GM12878 (cell line): Measurements from ENCODE around the gene LCN1. TPM values are rescaled to one million over a fixed set of nuclear protein-coding genes. Genes with fewer than 3 reads are reported as not detected.

Experiments
- ATAC-seq: fragments of 200-7000 bp; cut with Tn5 transposase; 3 replicates; pipeline ENCODE4 v1.9.1; 2020; ENCODE audit warnings: mild to moderate bottlenecking, moderate library complexity
- BruUV-seq: library from RNA; stranded (reverse); fragments of 400-500 nt; replicated peaks from 2 replicates; lab custom pipeline; 2021; lab: Mats Ljungman, UMichigan
- CTCF ChIA-PET: fragments of 300-600 bp; sonication (Branson Sonifier 250); formaldehyde crosslinking; extraction: SDS; loops from one replicate; lab custom pipeline; 2021; ENCODE audit warnings: inconsistent platforms; lab: Yijun Ruan, JAX
- POLR2A ChIA-PET: fragments of 350-600 bp; formaldehyde crosslinking; extraction: SDS; loops from one replicate; lab custom pipeline; 2021; ENCODE audit warnings: inconsistent platforms; lab: Charles Lee
- RAD21 ChIA-PET: fragments of 300-600 bp; sonication (Branson Sonifier 250); formaldehyde crosslinking; loops from one replicate; lab custom pipeline; 2023; ENCODE audit warnings: antibody characterized with exemption; ENCODE audit not compliant: unreplicated experiment; lab: Charles Lee
- SMC1A ChIA-PET: fragments of 300-600 bp; sonication (Branson Sonifier 250); formaldehyde crosslinking; loops from one replicate; lab custom pipeline; 2023; ENCODE audit not compliant: unreplicated experiment, uncharacterized antibody; lab: Charles Lee
- DNase-seq: peaks from one replicate; pipeline ENCODE4 v3.0.0-alpha.2; 2011; ENCODE audit warnings: low read depth, low spot score
- FAIRE-seq: peaks from 3 replicates; lab custom pipeline; 2011; peaks lifted over from hg19 to GRCh38; lab: Jason Lieb, UNC
- H2AFZ ChIP-seq: 2 replicates; pipeline ENCODE4 v1.6.0; 2011; ENCODE audit warnings: low read depth, low read length, control low read depth; ENCODE audit not compliant: control insufficient read depth
- H3K27ac ChIP-seq: 2 replicates; pipeline ENCODE4 v1.5.1; 2011; ENCODE audit warnings: control low read depth; ENCODE audit not compliant: control insufficient read depth, insufficient read depth
- H3K27me3 ChIP-seq, 2 experiments: replicated peaks in 1 of 2; 2 replicates each; pipeline versions ENCODE4 v1.6.0 to v1.6.1; 2011; ENCODE audit warnings: low read length in 1 of 2; ENCODE audit not compliant: control insufficient read depth in 2 of 2, insufficient read depth in 2 of 2
- H3K36me3 ChIP-seq, 2 experiments: 2 replicates each; pipeline ENCODE4 v1.5.1; 2011; ENCODE audit warnings: low read length in 1 of 2; ENCODE audit not compliant: control insufficient read depth in 2 of 2, insufficient read depth in 2 of 2
- H3K4me1 ChIP-seq: 2 replicates; pipeline ENCODE4 v1.6.1; 2011; ENCODE audit warnings: mild to moderate bottlenecking, low read length, moderate library complexity, mixed read lengths; ENCODE audit not compliant: control insufficient read depth, insufficient read depth
- H3K4me2 ChIP-seq: 2 replicates; pipeline ENCODE4 v1.6.0; 2011; ENCODE audit warnings: control low read depth; ENCODE audit not compliant: control insufficient read depth, insufficient read depth
- H3K4me3 ChIP-seq: fragments of 200-600 bp; sonication (generic); 2 replicates; pipeline ENCODE4 v1.5.1; 2016
- H3K79me2 ChIP-seq: 2 replicates; pipeline ENCODE4 v1.6.0; 2011; ENCODE audit warnings: low read length; ENCODE audit not compliant: control insufficient read depth, insufficient read depth
- H3K9ac ChIP-seq: 2 replicates; pipeline ENCODE4 v1.8.0; 2011; ENCODE audit warnings: low read length, control low read depth, mixed read lengths; ENCODE audit not compliant: control insufficient read depth, insufficient read depth
- H3K9me3 ChIP-seq: replicated peaks from 3 replicates; pipeline ENCODE4 v1.5.1; 2011; ENCODE audit warnings: mild to moderate bottlenecking, low read length; ENCODE audit not compliant: control insufficient read depth, insufficient read depth
- H4K20me1 ChIP-seq: 2 replicates; pipeline ENCODE4 v1.6.0; 2011; ENCODE audit not compliant: control insufficient read depth, insufficient read depth
- ASH2L ChIP-seq: fragments of 300-600, 200-600 bp; sonication (generic); IDR thresholded peaks from 2 replicates; pipeline ENCODE4 v1.6.1; 2017; ENCODE audit warnings: low read depth, mild to moderate bottlenecking, borderline replicate concordance
- CUX1 ChIP-seq: IDR thresholded peaks from 2 replicates; pipeline ENCODE4 v1.6.1; 2012; ENCODE audit warnings: improper control_type of control experiment, low read depth, low read length; ENCODE audit not compliant: insufficient replicate concordance
- E2F4 ChIP-seq: IDR thresholded peaks from 2 replicates; pipeline ENCODE4 v1.6.1; 2012; ENCODE audit warnings: low read depth, low read length, improper control_type of control experiment
- MTA2 ChIP-seq: fragments of 450-650 bp; IDR thresholded peaks from 2 replicates; pipeline ENCODE4 v1.6.1; 2016; ENCODE audit warnings: low read depth, mild to moderate bottlenecking, moderate library complexity
- NFYA ChIP-seq: IDR thresholded peaks from 2 replicates; pipeline ENCODE4 v1.6.1; 2011; ENCODE audit warnings: low read depth, mild to moderate bottlenecking, low read length, improper control_type of control experiment, borderline replicate concordance
- PAX8 ChIP-seq: fragments of 450-650 bp; IDR thresholded peaks from 2 replicates; pipeline ENCODE4 v1.6.1; 2017; ENCODE audit warnings: mild to moderate bottlenecking, moderate library complexity
- STAT1 ChIP-seq: fragments of 450-650 bp; conservative IDR thresholded peaks from 2 replicates; pipeline ENCODE4 v1.6.1; 2014; ENCODE audit warnings: antibody characterized with exemption, mild to moderate bottlenecking
- ZBTB11 ChIP-seq: fragments of 450-650 bp; formaldehyde crosslinking; IDR thresholded peaks from 2 replicates; pipeline ENCODE4 v1.5.0; 2022; ENCODE audit warnings: mild to moderate bottlenecking, missing genetic modification characterization
- ZBTB40 ChIP-seq: fragments of 450-650 bp; IDR thresholded peaks from 2 replicates; pipeline ENCODE4 v1.6.1; 2016; ENCODE audit warnings: mild to moderate bottlenecking, moderate library complexity, borderline replicate concordance
- WGBS: methylation state at CpG from one replicate; pipeline ENCODE4 v1.1.6; 2016; ENCODE audit warnings: low lambda C conversion rate; ENCODE audit not compliant: insufficient replicate concordance, insufficient coverage; ENCODE audit errors: missing lambda C conversion rate; 5-methylcytosine and 5-hydroxymethylcytosine counted together
- in situ Hi-C: fragments of 300-500 bp; cut with MboI; formaldehyde crosslinking; loops from 9 replicates; pipeline ENCODE4 v1.14.3; 2018; ENCODE audit warnings: mixed read lengths
- intact Hi-C: fragments of 100-400 bp; cut with micrococcal nuclease; formaldehyde crosslinking; loops from one replicate; pipeline ENCODE4 v1.14.2; 2022; ENCODE audit not compliant: unreplicated experiment
- polyA plus RNA-seq, 11 experiments: library from polyadenylated mRNA; depleted of rRNA in 4 of 11; unstranded in 6 of 11; stranded (reverse) in 5 of 11; fragments of >200 nt; fragmentation: Nextera tagmentation in 4 of 11; fragmentation: Illumina TruSeq in 1 of 11; extraction: Ambion mirVana in 4 of 11; extraction: Trizol in 1 of 11; gene quantifications; 1 replicate in 1 of 11; 2 replicates in 10 of 11; pipeline versions ENCODE4 v1.2.1 to v1.2.3, GENCODE V29; 2011 to 2016; ENCODE audit warnings: inconsistent platforms in 2 of 11, missing spikeins in 2 of 11, low read depth in 1 of 11
- total RNA-seq, 4 experiments: library from RNA; depleted of rRNA in 3 of 4; stranded (reverse); fragments of >200 nt in 3 of 4; fragmentation: Illumina TruSeq in 1 of 4; extraction: Trizol in 1 of 4; gene quantifications; 2 replicates each; pipeline versions ENCODE4 v1.2.1 to v1.2.3, GENCODE V29; 2013 to 2021

LCN1 gene
- total and polyA plus RNA-seq, 10 of the 15 experiments (the other 5 are each of a cell fraction or from before 2014, with no cell fraction given) = not detected

- FAIRE-seq (no peak), ATAC-seq (no peak), DNase-seq (no peak)
- Histone ChIP-seq H3K27ac (no peak overlapping the region), H3K9ac (no peak overlapping the region), H3K9me3 (no peaks in the 10 kb centered on the region), H2AFZ (no peak overlapping the region), H3K27me3 (no peaks in the 10 kb centered on the region), H3K4me2 (no peak overlapping the region), H3K36me3 (no peaks in the 10 kb centered on the region), H3K4me3 (no peak overlapping the region), H4K20me1 (no peaks in the 10 kb centered on the region), H3K79me2 (no peaks in the 10 kb centered on the region), H3K4me1 (no peaks in the 10 kb centered on the region)
- intact Hi-C loops (no loop called here), in situ Hi-C loops (no loop called here)
- POLR2A ChIA-PET = no interaction called here
- BruUV-seq = no TSS peak
- SMC1A ChIA-PET = no interaction called here
- 19% methylated on average over 17 of the region's 18 CpGs for WGBS
- RAD21 ChIA-PET = no interaction called here
- CTCF ChIA-PET = no interaction called here
- TF ChIP-seq STAT1 = no peak
- TF ChIP-seq E2F4 = no peak
- TF ChIP-seq NFYA = no peak
- TF ChIP-seq ZBTB11 = no peak
- TF ChIP-seq MTA2 = no peak
- no peak for TF ChIP-seq ZBTB40
- TF ChIP-seq CUX1 = no peak
- TF ChIP-seq PAX8 = no peak
- TF ChIP-seq ASH2L = no peak
Measured at GRCh38 chr9:135552021-135552697, 30.9 kb downstream of the LCN1 start.
